GM21447 (cell line): Measurements from ENCODE around the gene GNG4.

ENCODE experiments used
- ATAC-seq: cut with Tn5 transposase; IDR thresholded peaks from one replicate; pipeline ENCODE4 v1.9.1; 2021; ENCODE audit not compliant: unreplicated experiment

GNG4 gene

GRCh38 chr1:235649368-235650163 lies at the start of gene GNG4:
Gene GNG4, minus strand, starts transcription at chr1:235649784. Its CDS starts 65,946 bp downstream, at chr1:235583838.
- peak; percentile 60 for ATAC-seq

GRCh38 chr1:235697508-235697907 lies 47.9 kb upstream of the GNG4 start:
- ATAC-seq = no peak

DNA sequence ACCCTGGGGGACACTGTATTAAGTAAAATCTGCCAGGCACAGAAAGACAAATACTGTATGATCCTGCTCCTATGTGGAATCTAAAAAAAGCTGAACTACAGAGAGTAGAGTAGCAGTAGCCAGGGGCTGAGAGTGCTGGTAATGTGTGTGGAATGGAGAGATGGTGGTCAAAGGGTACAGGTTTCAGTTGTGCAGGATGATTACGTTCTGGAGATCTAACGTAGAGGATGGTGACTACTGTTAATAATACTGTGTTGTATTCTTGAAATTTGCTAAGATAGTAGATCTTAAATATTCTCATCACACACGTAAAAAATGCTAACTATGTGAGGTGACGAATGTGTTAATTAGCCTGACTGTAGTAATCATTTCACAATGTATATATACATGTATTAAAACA lies 39.8 kb upstream of the GNG4 start:
- ATAC-seq = no peak

GRCh38 chr1:235688096-235688495 lies 38.5 kb upstream of the GNG4 start:
- no peak for ATAC-seq

DNA sequence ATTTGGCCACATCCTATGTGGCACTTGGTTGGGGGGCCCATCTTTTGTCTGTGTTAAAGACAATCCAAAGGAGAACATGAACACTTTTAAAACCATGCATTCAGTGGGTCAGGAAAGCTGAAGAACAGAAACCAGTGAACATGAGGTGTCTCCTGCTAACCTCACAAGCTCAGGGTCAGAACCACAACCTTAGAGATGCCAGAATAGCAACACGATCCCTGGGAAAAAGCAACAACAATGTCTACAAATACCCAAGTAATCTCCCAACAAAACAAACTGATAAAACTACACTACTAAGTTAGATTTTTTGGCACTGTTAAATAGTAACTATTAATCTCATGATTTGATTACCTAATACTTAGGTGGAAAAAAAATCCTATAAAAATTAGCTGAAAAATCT lies 34.1 kb upstream of the GNG4 start:
- no peak for ATAC-seq

GRCh38 chr1:235682216-235682615 lies 32.6 kb upstream of the GNG4 start:
- ATAC-seq = no peak

DNA sequence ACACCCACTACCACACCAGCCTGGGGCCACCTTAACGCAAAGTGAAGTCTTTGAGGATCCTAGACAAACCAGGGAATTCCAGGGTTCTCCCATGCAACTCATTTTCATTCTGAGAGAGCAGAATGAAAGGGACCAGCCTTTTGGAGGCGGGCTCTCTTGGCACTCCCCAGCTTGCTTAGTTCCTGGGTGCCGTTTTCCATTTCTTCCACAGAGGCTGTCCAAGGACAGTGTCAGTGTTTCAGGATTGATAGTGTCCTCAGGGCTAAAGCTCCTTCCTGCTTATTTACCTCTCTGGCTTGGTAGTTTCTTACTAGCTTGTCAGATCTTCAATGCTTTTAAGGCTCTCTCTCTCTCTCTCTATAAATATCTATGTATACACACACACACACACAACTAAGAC lies 30.1 kb upstream of the GNG4 start:
- ATAC-seq = no peak

DNA sequence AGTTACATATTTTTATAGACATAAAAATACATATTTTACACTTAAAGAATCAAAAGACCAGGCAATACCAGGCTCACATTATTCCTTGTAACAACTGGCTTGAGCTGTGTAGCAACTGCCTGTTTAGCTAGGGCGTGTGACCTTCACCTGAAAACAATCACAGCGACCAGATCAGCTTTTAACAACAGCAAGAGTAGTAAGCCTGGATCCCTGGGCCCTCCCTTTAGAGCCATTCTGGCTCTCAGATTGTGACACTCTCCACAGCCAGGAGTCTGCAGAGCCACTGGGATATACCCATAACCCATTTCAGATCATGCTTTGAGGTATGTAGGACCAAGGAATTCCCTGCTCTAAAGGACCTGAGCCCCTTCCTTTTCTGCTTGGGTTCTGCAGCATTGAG lies 29.4 kb upstream of the GNG4 start:
- no peak for ATAC-seq

DNA sequence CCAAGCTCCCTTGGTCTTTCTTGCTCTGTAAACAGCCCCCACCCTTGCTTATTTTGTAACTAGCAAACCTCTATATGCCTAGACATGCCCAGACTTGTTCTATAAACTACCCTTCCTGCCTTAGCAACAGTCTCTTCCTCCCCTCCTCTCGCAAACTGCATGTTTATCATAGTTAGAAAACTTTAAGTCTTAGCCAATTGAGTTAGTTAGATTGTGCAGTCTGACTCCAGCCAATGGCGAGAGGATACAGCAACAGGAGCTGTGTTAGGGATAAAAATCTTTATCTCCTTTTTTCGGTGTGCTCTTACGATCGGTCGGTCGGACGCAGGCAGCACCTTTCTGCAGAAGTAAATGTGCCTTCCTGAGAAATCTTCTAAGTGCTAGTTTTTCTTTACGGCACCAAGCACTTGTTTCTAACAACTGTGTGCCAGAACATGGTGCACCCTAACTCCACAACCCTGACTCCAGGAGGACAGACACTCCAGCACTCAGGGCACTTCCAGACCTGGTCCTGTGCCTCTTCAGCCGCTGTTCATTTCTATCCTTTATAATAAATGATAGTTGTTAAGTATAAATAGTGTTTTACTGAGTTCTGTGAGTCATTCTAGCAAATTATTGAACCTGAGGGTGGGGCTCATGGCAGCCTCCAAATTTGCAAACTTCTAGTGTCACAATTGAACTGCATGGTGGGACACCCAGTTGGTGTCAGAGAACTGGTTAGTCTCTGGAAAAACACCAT lies 25.7 kb upstream of the GNG4 start:
- ATAC-seq = no peak

- ATAC-seq = no peak
Observed at GRCh38 chr1:235673981-235674380, 24.4 kb upstream of the GNG4 start.

DNA sequence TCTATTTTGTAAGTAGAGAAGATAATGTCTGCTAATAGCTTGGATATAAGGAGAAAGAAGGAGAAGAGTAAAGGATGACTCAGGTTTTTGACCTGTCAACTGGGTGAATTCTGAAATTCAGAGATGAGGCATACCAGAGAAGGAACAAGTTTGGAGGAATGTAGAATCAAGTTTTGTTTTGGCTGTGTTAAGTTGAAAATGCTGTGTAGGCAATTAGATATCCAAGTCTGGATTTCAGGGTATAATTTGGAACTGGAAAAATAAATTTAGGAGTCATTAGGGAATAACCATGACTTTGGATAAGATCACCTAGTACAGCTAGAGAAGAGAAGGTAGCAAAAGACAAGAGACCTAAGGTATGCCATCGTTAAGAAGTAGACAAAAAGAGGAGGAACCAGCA lies 22.4 kb upstream of the GNG4 start:
- no peak for ATAC-seq

GRCh38 chr1:235670157-235670776 lies 20.7 kb upstream of the GNG4 start:
- no peak for ATAC-seq

DNA sequence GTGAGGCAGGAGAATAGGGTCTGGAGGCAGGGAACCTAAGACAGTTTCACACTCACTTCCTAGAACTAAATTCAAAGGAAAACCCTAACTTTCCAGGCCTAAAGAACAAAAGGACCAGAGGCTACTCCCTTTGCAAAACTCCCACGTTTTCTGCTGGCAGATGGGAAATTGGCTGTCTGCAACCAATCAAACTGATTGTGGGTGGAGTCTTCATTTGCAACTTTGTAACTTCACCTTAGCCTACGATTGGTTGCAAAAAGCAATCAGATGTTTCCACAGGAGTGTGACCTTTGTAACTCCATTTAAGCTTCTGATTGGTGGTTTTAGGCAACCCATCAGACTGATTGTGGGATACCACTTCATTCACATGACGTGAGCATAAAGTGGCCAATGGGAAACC lies 19.7 kb upstream of the GNG4 start:
- no peak for ATAC-seq

- no peak for ATAC-seq
Observed at GRCh38 chr1:235663628-235664027, 14.0 kb upstream of the GNG4 start.

DNA sequence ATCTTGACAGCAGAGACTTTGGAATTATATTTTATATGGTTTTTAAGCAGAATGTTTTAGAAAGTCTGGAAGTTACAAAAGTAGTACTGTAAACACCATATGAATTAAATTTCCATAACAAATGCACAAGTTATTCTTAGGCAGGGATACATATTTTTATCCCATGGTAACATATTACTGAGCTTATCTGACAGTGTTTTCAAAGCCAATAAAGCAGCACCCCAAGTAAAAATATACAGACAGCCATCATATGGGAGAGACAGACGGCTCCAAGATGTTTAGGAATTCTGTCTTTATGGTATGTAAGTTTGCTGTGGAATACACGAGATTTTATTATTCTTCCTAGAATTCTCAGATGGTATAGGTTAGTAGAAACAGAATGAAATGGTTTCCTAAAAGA lies 12.0 kb upstream of the GNG4 start:
- no peak for ATAC-seq

- no peak for ATAC-seq
Observed at GRCh38 chr1:235659186-235659771, 9.7 kb upstream of the GNG4 start.

DNA sequence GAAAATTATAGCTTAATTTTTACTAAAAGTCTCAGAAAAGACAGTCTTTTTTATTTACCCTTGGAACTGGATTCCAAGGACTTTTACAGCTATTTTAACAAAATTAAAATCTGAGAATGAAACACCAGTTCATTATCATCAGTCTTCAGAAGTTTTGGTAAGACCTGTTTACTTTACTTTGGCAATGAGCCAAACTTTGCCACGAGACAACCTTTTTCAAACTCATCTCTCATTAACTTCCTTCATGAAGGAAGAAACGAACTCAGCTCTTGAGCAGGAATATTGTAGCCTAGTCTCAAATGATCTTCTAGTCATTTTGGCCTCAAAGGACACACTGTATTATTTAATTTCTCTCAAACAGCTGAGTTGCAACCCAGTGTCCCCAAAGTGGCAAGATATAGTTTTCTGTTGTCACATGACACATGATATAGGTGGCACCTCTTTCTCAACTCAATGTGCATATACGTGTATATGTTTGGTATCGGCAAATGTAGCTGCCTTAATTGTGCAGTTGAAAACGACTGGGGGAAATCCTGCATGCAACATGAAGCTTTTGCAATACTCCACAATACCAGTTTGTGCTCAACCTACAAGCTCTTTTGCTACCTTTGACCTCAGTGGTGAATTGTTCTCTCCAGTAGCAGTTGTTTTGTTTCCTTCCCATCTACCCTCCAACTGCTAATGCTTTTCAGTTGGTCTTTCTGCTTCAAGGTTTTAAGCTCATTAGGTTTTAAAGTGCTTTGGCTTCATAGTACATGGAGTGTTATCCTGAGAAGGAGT lies 8.4 kb upstream of the GNG4 start:
- no peak for ATAC-seq

DNA sequence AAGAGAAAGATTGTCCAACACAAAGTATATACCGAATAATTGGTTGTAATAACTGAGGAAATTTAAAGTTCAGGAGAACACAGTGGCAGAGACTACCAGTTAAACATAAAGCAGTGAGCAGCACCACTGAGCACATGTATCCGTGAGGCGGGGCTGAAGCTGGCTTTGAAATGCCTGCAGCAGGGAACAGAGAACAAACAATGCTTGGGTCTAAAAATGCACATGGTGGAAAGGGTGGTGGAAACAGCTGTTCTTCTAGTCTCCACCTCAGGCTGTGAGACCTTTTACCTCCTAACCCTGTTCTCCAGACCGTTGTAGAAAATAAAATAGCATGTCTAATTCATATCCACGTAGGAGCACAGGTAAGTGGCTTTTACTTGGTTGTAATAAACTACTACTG lies 7.7 kb upstream of the GNG4 start:
- no peak for ATAC-seq

GRCh38 chr1:235652364-235652763 lies 2.8 kb upstream of the GNG4 start:
- no peak for ATAC-seq

GRCh38 chr1:235651170-235651806 lies 1.7 kb upstream of the GNG4 start:
- no peak for ATAC-seq
